PC-3 (cell line): ENCODE measurements around the gene DIP2C. TPM values are rescaled to one million over a fixed set of nuclear protein-coding genes. Genes with fewer than 3 reads are reported as not detected.

Experiments
- ATAC-seq: fragments of 200-7000 bp; cut with Tn5 transposase; 2 replicates; pipeline ENCODE4 v1.9.1; 2020; ENCODE audit warnings: mild to moderate bottlenecking, moderate library complexity
- BruUV-seq: library from RNA; stranded (reverse); fragments of 400-500 nt; replicated peaks from 2 replicates; lab custom pipeline; 2021; lab: Mats Ljungman, UMichigan
- CTCF ChIA-PET: fragments of 300-600 bp; sonication (Branson Sonifier 250); formaldehyde crosslinking; loops from one replicate; lab custom pipeline; 2022; ENCODE audit warnings: antibody characterized with exemption; lab: Charles Lee
- POLR2A ChIA-PET: fragments of 300-600 bp; sonication (Branson Sonifier 250); formaldehyde crosslinking; loops from one replicate; lab custom pipeline; 2022; ENCODE audit warnings: antibody characterized with exemption; ENCODE audit not compliant: unreplicated experiment; lab: Charles Lee
- DNase-seq: peaks from one replicate; pipeline ENCODE4 v3.0.0-alpha.2; 2015
- H2AFZ ChIP-seq: fragments of 300-600 bp; sonication (generic); 2 replicates; pipeline ENCODE4 v1.6.0; 2016; ENCODE audit warnings: antibody characterized with exemption, low read length
- H3F3A ChIP-seq: fragments of 300-600 bp; sonication (generic); one replicate; pipeline ENCODE4 v1.6.0; 2017; ENCODE audit warnings: antibody characterized with exemption, low read length, control low read depth, mild to moderate bottlenecking; ENCODE audit not compliant: unreplicated experiment
- H3K27ac ChIP-seq: fragments of 300-600 bp; sonication (generic); 2 replicates; pipeline ENCODE4 v1.5.1; 2016; ENCODE audit warnings: mild to moderate bottlenecking, low read length
- H3K27me3 ChIP-seq: fragments of 300-600 bp; sonication (generic); 2 replicates; pipeline ENCODE4 v1.6.1; 2016; ENCODE audit warnings: low read length, mixed read lengths
- H3K36me3 ChIP-seq: fragments of 300-600 bp; sonication (generic); 2 replicates; pipeline ENCODE4 v1.6.1; 2016; ENCODE audit warnings: low read depth, mixed run types, low read length, mixed read lengths
- H3K4me1 ChIP-seq: fragments of 300-600 bp; sonication (generic); 2 replicates; pipeline ENCODE4 v1.5.1; 2016; ENCODE audit warnings: low read length; ENCODE audit not compliant: insufficient read depth
- H3K4me2 ChIP-seq: fragments of 300-600 bp; sonication (generic); 2 replicates; pipeline ENCODE4 v1.6.0; 2016; ENCODE audit warnings: low read length
- H3K4me3 ChIP-seq: fragments of 300-600 bp; sonication (generic); 2 replicates; pipeline ENCODE4 v1.5.1; 2016; ENCODE audit warnings: mild to moderate bottlenecking, low read length, mixed read lengths
- H3K79me2 ChIP-seq: fragments of 300-600 bp; sonication (generic); 2 replicates; pipeline ENCODE4 v1.6.1; 2017; ENCODE audit warnings: low read length, mixed read lengths
- H3K9ac ChIP-seq: fragments of 300-600 bp; sonication (generic); 2 replicates; pipeline ENCODE4 v1.6.0; 2016; ENCODE audit warnings: mild to moderate bottlenecking, low read length
- H3K9me2 ChIP-seq: fragments of 300-600 bp; sonication (generic); replicated peaks from 2 replicates; pipeline ENCODE4 v1.6.1; 2016; ENCODE audit warnings: mixed run types, low read length, mixed read lengths
- H3K9me3 ChIP-seq: fragments of 300-600 bp; sonication (generic); 2 replicates; pipeline ENCODE4 v1.6.1; 2016; ENCODE audit warnings: low read length, mixed read lengths
- H4K20me1 ChIP-seq: fragments of 300-600 bp; sonication (generic); 2 replicates; pipeline ENCODE4 v1.6.1; 2016; ENCODE audit warnings: low read length, mixed read lengths
- CTCF ChIP-seq: fragments of 300-600 bp; sonication (generic); conservative IDR thresholded peaks from 2 replicates; pipeline ENCODE4 v1.5.1; 2017; ENCODE audit warnings: antibody characterized with exemption, low read depth, mild to moderate bottlenecking, low read length
- EZH2 ChIP-seq: fragments of 300-600 bp; sonication (generic); IDR thresholded peaks from one replicate; pipeline ENCODE4 v1.6.1; 2017; ENCODE audit warnings: antibody characterized with exemption, mild to moderate bottlenecking, low read length; ENCODE audit not compliant: unreplicated experiment
- EZH2phosphoT487 ChIP-seq: fragments of 300-600 bp; sonication (generic); IDR thresholded peaks from 2 replicates; pipeline ENCODE4 v1.6.1; 2018; ENCODE audit warnings: mild to moderate bottlenecking, antibody characterized with exemption, low read length, borderline replicate concordance
- intact Hi-C: fragments of 100-400 bp; cut with micrococcal nuclease; formaldehyde crosslinking; loops from 2 replicates; pipeline ENCODE4 v1.9.0; 2023
- total RNA-seq: library from RNA; depleted of rRNA; stranded (reverse); fragments of >200 nt; gene quantifications from 2 replicates; pipeline ENCODE4 v1.2.3, GENCODE V29; 2014

The DIP2C gene
- total RNA-seq, 1 experiment from 2014 or later = 3.1 TPM

- no peaks in the 10 kb centered on the region for H3F3A ChIP-seq
- H3K9ac ChIP-seq = no peak overlapping the region
- ChIA-PET POLR2A (interaction anchor here (0.6 kb wide), 1 partner anchor 8 kb away, joined by 3 read pairs; no protein-coding TSS in a partner anchor), CTCF (no interaction called here)
- DNase-seq = no peak
- H3K27ac ChIP-seq = no peak overlapping the region
- H3K9me3 ChIP-seq = no peaks in the 10 kb centered on the region
- H3K79me2 ChIP-seq = no peaks in the 10 kb centered on the region
- intact Hi-C loops = no loop called here
- TF ChIP-seq CTCF = no peak
- no peak for TF ChIP-seq EZH2phosphoT487
- no peak for TF ChIP-seq EZH2
- BruUV-seq = no TSS peak
- H3K4me1 ChIP-seq = no peaks in the 10 kb centered on the region
- H3K9me2 ChIP-seq = no peaks in the 10 kb centered on the region
- no peaks in the 10 kb centered on the region for H4K20me1 ChIP-seq
- H3K36me3 ChIP-seq = no peaks in the 10 kb centered on the region
- no peaks in the 10 kb centered on the region for H3K27me3 ChIP-seq
- H3K4me3 ChIP-seq = no peak overlapping the region
- no peak overlapping the region for H2AFZ ChIP-seq
- no peak overlapping the region for H3K4me2 ChIP-seq
- ATAC-seq = no peak
These were observed 311.1 kb downstream of the DIP2C start for GRCh38 chr10:378230-378929.

DNA sequence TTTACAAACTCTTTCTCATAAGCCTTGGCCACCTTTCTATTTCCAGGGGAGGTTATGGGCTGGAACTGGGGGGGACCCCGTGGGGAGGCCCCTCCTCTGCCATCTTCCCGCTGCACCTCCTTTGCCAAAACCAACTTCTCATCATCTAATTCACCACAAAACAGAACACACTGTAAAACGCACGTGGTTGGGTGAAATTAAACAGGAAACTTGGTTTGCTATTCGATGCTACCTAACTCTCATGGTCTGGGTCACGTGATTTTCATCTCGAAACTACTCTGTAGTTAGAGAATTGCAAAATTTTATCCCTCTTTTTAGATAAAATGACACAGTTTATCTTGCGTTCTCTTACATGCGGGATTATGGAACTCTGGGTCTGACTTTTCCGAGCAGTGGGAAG lies 312.2 kb downstream of the DIP2C start:
- Histone ChIP-seq H3K9me3 (no peaks in the 10 kb centered on the region), H3K79me2 (no peaks in the 10 kb centered on the region), H3F3A (no peaks in the 10 kb centered on the region), H4K20me1 (no peaks in the 10 kb centered on the region), H3K4me1 (no peaks in the 10 kb centered on the region), H3K9ac (no peak overlapping the region), H3K4me2 (no peak overlapping the region), H3K36me3 (no peaks in the 10 kb centered on the region), H3K27ac (no peak overlapping the region), H2AFZ (no peak overlapping the region), H3K27me3 (no peaks in the 10 kb centered on the region), H3K9me2 (no peaks in the 10 kb centered on the region), H3K4me3 (no peak overlapping the region)
- DNase-seq (no peak), ATAC-seq (no peak)
- BruUV-seq = no TSS peak
- TF ChIP-seq CTCF = no peak
- TF ChIP-seq EZH2phosphoT487 = no peak
- TF ChIP-seq EZH2 = no peak
- ChIA-PET CTCF (no interaction called here), POLR2A (no interaction called here)
- intact Hi-C loops = no loop called here

DNA sequence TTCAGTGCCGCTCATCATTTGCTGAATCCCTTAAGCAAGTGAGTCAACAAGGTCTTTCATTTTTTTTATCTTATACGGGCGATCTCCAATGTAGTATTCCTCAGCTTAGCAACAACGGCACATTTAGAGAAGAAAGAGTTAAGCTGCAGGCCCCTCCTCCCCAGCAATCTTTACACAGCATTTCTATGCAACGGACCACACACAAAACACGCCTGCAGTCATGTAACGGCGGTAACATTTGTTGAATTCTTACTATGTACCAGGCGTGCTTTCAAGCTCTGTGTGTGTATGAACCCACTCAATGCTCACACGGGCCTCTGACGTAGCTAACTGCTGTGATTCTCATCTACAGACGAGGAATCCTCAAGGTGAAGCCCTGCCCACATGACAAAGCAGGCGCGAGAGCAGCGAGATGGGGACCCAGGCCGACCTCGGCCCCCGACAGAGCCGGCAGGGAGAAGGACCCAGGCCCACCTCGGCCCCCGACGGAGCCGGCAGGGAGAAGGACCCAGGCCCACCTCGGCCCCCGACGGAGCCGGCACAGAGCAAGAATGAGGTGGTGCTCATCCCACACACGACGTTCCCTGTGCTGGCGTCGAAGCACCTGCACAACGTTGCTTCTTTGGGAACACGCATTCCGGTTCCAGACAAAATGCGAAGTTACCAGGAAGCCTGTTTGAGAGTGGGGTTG lies 313.5 kb downstream of the DIP2C start:
- DNase-seq = no peak
- H2AFZ ChIP-seq = no peak overlapping the region
- H3K9me3 ChIP-seq = no peaks in the 10 kb centered on the region
- no peaks in the 10 kb centered on the region for H3K36me3 ChIP-seq
- no peaks in the 10 kb centered on the region for H3K27me3 ChIP-seq
- H3K4me3 ChIP-seq = no peak overlapping the region
- BruUV-seq = no TSS peak
- no peak for ATAC-seq
- H3K9ac ChIP-seq = no peak overlapping the region
- no peak overlapping the region for H3K4me2 ChIP-seq
- CTCF ChIA-PET = no interaction called here
- H4K20me1 ChIP-seq = no peaks in the 10 kb centered on the region
- POLR2A ChIA-PET = no interaction called here
- no peaks in the 10 kb centered on the region for H3K79me2 ChIP-seq
- no peak for TF ChIP-seq CTCF
- intact Hi-C loops = no loop called here
- H3K4me1 ChIP-seq = no peaks in the 10 kb centered on the region
- no peaks in the 10 kb centered on the region for H3F3A ChIP-seq
- H3K27ac ChIP-seq = no peak overlapping the region
- no peaks in the 10 kb centered on the region for H3K9me2 ChIP-seq
